IMR-90 (cell line): ENCODE results near the gene KCNT2. TPM values are rescaled to one million over a fixed set of nuclear protein-coding genes. Genes with fewer than 3 reads are reported as not detected.

Experiments
- ATAC-seq: fragments of 200-7000 bp; cut with Tn5 transposase; 2 replicates; pipeline ENCODE4 v1.9.1; 2020; ENCODE audit warnings: low read depth, mild to moderate bottlenecking, moderate library complexity
- BruUV-seq: library from RNA; stranded (reverse); fragments of 400-500 nt; replicated peaks from 2 replicates; lab custom pipeline; 2021; lab: Mats Ljungman, UMichigan
- CTCF ChIA-PET: fragments of 300-600 bp; formaldehyde crosslinking; extraction: SDS; loops from one replicate; lab custom pipeline; 2021; ENCODE audit warnings: antibody characterized with exemption; lab: Yijun Ruan, JAX
- POLR2A ChIA-PET: fragments of 300-600 bp; sonication (Branson Sonifier 250); formaldehyde crosslinking; loops from one replicate; lab custom pipeline; 2022; ENCODE audit warnings: antibody characterized with exemption; ENCODE audit not compliant: unreplicated experiment; lab: Charles Lee
- DNase-seq: peaks from one replicate; pipeline ENCODE4 v3.0.0; 2013
- H2AFZ ChIP-seq: replicated peaks from 2 replicates; pipeline ENCODE3; 2013; ENCODE audit warnings: low read length, mild to moderate bottlenecking; ENCODE audit not compliant: poor library complexity
- H2AK5ac ChIP-seq: 2 replicates; pipeline ENCODE4 v1.6.1; 2013; ENCODE audit warnings: low read depth, low read length, inconsistent platforms
- H2AK9ac ChIP-seq: replicated peaks from 2 replicates; pipeline ENCODE3; 2013; ENCODE audit warnings: mild to moderate bottlenecking, low read depth, low read length, moderate library complexity; ENCODE audit not compliant: poor library complexity
- H2BK120ac ChIP-seq: 2 replicates; pipeline ENCODE4 v1.6.1; 2013; ENCODE audit warnings: low read depth, low read length, inconsistent platforms
- H2BK15ac ChIP-seq: 3 replicates; pipeline ENCODE4 v1.6.1; 2013; ENCODE audit warnings: low read depth, low read length, inconsistent platforms
- H2BK20ac ChIP-seq: 2 replicates; pipeline ENCODE4 v1.6.1; 2013; ENCODE audit warnings: low read depth, mild to moderate bottlenecking, inconsistent platforms, low read length, moderate library complexity
- H2BK5ac ChIP-seq: 2 replicates; pipeline ENCODE4 v1.6.1; 2013; ENCODE audit warnings: mild to moderate bottlenecking, low read depth, low read length, inconsistent platforms; ENCODE audit not compliant: poor library complexity, severe bottlenecking
- H3K14ac ChIP-seq: replicated peaks from 2 replicates; pipeline ENCODE4 v1.6.1; 2013; ENCODE audit warnings: low read depth, low read length, inconsistent platforms
- H3K18ac ChIP-seq: 2 replicates; pipeline ENCODE4 v1.6.1; 2013; ENCODE audit warnings: low read depth, low read length, control low read depth
- H3K23ac ChIP-seq: 2 replicates; pipeline ENCODE4 v1.6.1; 2013; ENCODE audit warnings: low read depth, low read length, inconsistent platforms
- H3K27ac ChIP-seq: 2 replicates; pipeline ENCODE4 v1.5.1; 2013; ENCODE audit warnings: mild to moderate bottlenecking, control low read depth, low read length; ENCODE audit not compliant: insufficient read depth
- H3K27me3 ChIP-seq: 2 replicates; pipeline ENCODE4 v1.6.1; 2013; ENCODE audit warnings: low read length; ENCODE audit not compliant: control insufficient read depth, insufficient read depth
- H3K36me3 ChIP-seq: 2 replicates; pipeline ENCODE4 v1.6.1; 2013; ENCODE audit warnings: low read length, mixed read lengths; ENCODE audit not compliant: control insufficient read depth, insufficient read depth
- H3K4ac ChIP-seq: 2 replicates; pipeline ENCODE4 v1.6.1; 2013; ENCODE audit warnings: low read depth, low read length, inconsistent platforms
- H3K4me1 ChIP-seq: 2 replicates; pipeline ENCODE4 v1.6.1; 2013; ENCODE audit warnings: low read length, mixed read lengths; ENCODE audit not compliant: control insufficient read depth, insufficient read depth
- H3K4me2 ChIP-seq: 2 replicates; pipeline ENCODE4 v1.6.1; 2013; ENCODE audit warnings: low read depth, mild to moderate bottlenecking, control low read depth, low read length, moderate library complexity
- H3K4me3 ChIP-seq: 2 replicates; pipeline ENCODE4 v1.5.1; 2013; ENCODE audit warnings: low read depth, mild to moderate bottlenecking, control low read depth, low read length, moderate library complexity; ENCODE audit not compliant: insufficient read depth
- H3K56ac ChIP-seq: 2 replicates; pipeline ENCODE4 v1.6.1; 2013; ENCODE audit warnings: low read length, inconsistent platforms; ENCODE audit not compliant: insufficient read depth; ENCODE audit errors: extremely low read depth
- H3K79me1 ChIP-seq, 2 experiments: 2 replicates each; pipeline ENCODE4 v1.6.1; 2013; ENCODE audit warnings: low read length in 2 of 2, inconsistent platforms in 1 of 2, low read depth in 1 of 2
- H3K9ac ChIP-seq: 2 replicates; pipeline ENCODE4 v1.6.1; 2013; ENCODE audit warnings: low read depth, low read length, control low read depth
- H3K9me1 ChIP-seq: 2 replicates; pipeline ENCODE4 v1.6.1; 2013; ENCODE audit warnings: low read length, inconsistent platforms; ENCODE audit not compliant: insufficient read depth
- H3K9me3 ChIP-seq: 2 replicates; pipeline ENCODE4 v1.6.1; 2013; ENCODE audit warnings: low read length; ENCODE audit not compliant: control insufficient read depth, insufficient read depth
- H4K20me1 ChIP-seq: 2 replicates; pipeline ENCODE4 v1.6.1; 2013; ENCODE audit warnings: low read length, inconsistent platforms; ENCODE audit not compliant: insufficient read depth
- H4K5ac ChIP-seq: 2 replicates; pipeline ENCODE4 v1.6.1; 2013; ENCODE audit warnings: mild to moderate bottlenecking, low read depth, low read length, control low read depth
- H4K8ac ChIP-seq, 2 experiments: 2 replicates each; pipeline ENCODE4 v1.6.1; 2013; ENCODE audit warnings: low read depth in 2 of 2, low read length in 2 of 2, control low read depth in 1 of 2, inconsistent platforms in 1 of 2
- H4K91ac ChIP-seq: 2 replicates; pipeline ENCODE4 v1.6.1; 2013; ENCODE audit warnings: low read depth, low read length, inconsistent platforms; ENCODE audit not compliant: insufficient read depth
- BHLHE40 ChIP-seq: fragments of 150-350 bp; IDR thresholded peaks from 2 replicates; pipeline ENCODE4 v1.6.1; 2016; ENCODE audit warnings: mild to moderate bottlenecking, low read depth, low read length
- CEBPB ChIP-seq: IDR thresholded peaks from 2 replicates; pipeline ENCODE4 v1.6.1; 2012; ENCODE audit warnings: low read depth, low read length, improper control_type of control experiment
- MXI1 ChIP-seq: IDR thresholded peaks from 2 replicates; pipeline ENCODE4 v1.6.1; 2012; ENCODE audit warnings: low read depth, mild to moderate bottlenecking, low read length, moderate library complexity, borderline replicate concordance
- WGBS, 2 experiments: methylation state at CpG; one replicate each; pipeline versions ENCODE4 v1.1.5 to v1.1.7; 2013; ENCODE audit warnings: missing lambda C conversion rate in 2 of 2; ENCODE audit not compliant: insufficient read length in 1 of 2; ENCODE audit errors: extremely low coverage in 2 of 2; 5-methylcytosine and 5-hydroxymethylcytosine counted together
- dilution Hi-C: fragments of 300-500 bp; cut with HindIII; formaldehyde crosslinking; loops from one replicate; pipeline ENCODE4 v1.14.3; 2018; ENCODE audit warnings: low sequenced_read_pairs; ENCODE audit not compliant: unreplicated experiment
- in situ Hi-C: fragments of 300-500 bp; cut with MboI; formaldehyde crosslinking; loops from 3 replicates; pipeline ENCODE4 v1.14.3; 2019; ENCODE audit warnings: low sequenced_read_pairs, inconsistent platforms, mixed read lengths
- intact Hi-C: fragments of 100-400 bp; cut with micrococcal nuclease; formaldehyde crosslinking; loops from 2 replicates; pipeline ENCODE4 v1.10.0; 2022
- polyA plus RNA-seq, 3 experiments: library from polyadenylated mRNA; depleted of rRNA; stranded (reverse); fragments of >200 nt; gene quantifications; 2 replicates each; pipeline ENCODE4 v1.2.3, GENCODE V29; 2012; ENCODE audit warnings: low replicate concordance in 1 of 3
- total RNA-seq: library from RNA; depleted of rRNA; stranded (reverse); fragments of >200 nt; gene quantifications from 2 replicates; pipeline ENCODE4 v1.2.3, GENCODE V29; 2012

Gene KCNT2
- total and polyA plus RNA-seq, 2 of the 4 experiments (the other 2 are of a cell fraction), result 0.22 to 0.72 TPM

DNA sequence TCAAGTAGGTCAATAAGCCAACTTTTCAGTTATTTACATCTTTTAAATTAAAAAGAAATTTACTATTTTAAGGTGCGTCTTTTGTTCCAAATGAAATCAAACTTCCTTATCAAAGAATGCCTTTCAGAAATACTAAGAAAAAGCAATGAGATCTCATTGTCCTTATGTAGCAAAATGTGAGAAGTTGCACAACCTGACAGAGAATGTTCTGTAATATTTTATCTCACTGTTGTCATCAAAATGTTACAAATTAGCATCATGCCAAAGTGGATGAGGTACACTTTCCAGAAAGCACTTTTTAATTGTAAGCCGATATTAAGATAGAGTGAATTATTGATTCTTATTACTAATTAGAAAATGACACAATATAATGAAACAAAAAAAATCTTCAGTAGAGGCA, 50.4 kb downstream of the KCNT2 start:
- WGBS, 2 experiments, result no CpG with 5 or more reads among the region's 2 CpGs
- Histone ChIP-seq H3K23ac (no peak overlapping the region), H3K4me2 (no peak overlapping the region), H4K91ac (no peak overlapping the region), H4K5ac (no peak overlapping the region), H2BK20ac (no peak overlapping the region), H3K9me1 (no peaks in the 10 kb centered on the region), H3K79me1 (no peaks in the 10 kb centered on the region), H3K9ac (no peak overlapping the region), H3K4me1 (no peaks in the 10 kb centered on the region), H3K4me3 (no peak overlapping the region), H3K56ac (no peak overlapping the region), H2BK120ac (no peak overlapping the region), H3K9me3 (no peaks in the 10 kb centered on the region), H3K4ac (no peak overlapping the region), H3K14ac (no peak overlapping the region), H2AK5ac (no peak overlapping the region), H3K27me3 (no peaks in the 10 kb centered on the region), H4K20me1 (no peaks in the 10 kb centered on the region), H2BK5ac (no peak overlapping the region), H2AFZ (no peak overlapping the region), H3K27ac (no peak overlapping the region), H2AK9ac (no peak overlapping the region), H2BK15ac (no peak overlapping the region), H3K18ac (no peak overlapping the region), H4K8ac (no peak overlapping the region), H3K36me3 (no peaks in the 10 kb centered on the region)
- TF ChIP-seq MXI1 (no peak), CEBPB (0 out of 2 replicates have a peak, but pooled peaks have one; percentile 22), BHLHE40 (no peak)
- ATAC-seq (no peak), DNase-seq (no peak)
- intact Hi-C loops, result no loop called here
- dilution Hi-C loops, result no loop called here
- in situ Hi-C loops, result no loop called here
- CTCF ChIA-PET, result interaction anchor here (0.9 kb wide), 1 partner anchor 26 kb away, joined by 3 read pairs; no protein-coding TSS in a partner anchor
- POLR2A ChIA-PET, result no interaction called here
- BruUV-seq, result no TSS peak
